PC-9 (cell line): ENCODE measurements around the gene TMEM14C. TPM values are rescaled to one million over a fixed set of nuclear protein-coding genes. Genes with fewer than 3 reads are reported as not detected.

Experiments
- Bru-seq: library from RNA; stranded (reverse); fragments of 400-500 nt; gene quantifications from one replicate; lab custom pipeline; 2021; lab: Mats Ljungman, UMichigan
- BruChase-seq, 2 experiments: library from RNA; stranded (reverse); fragments of 400-500 nt; gene quantifications; one replicate each; lab custom pipeline; 2021; lab: Mats Ljungman, UMichigan
- BruUV-seq: library from RNA; stranded (reverse); fragments of 400-500 nt; replicated peaks from 2 replicates; lab custom pipeline; 2021; lab: Mats Ljungman, UMichigan
- CTCF ChIA-PET: fragments of 300-600 bp; sonication (Branson Sonifier 250); formaldehyde crosslinking; loops from one replicate; lab custom pipeline; 2022; ENCODE audit warnings: antibody characterized with exemption; lab: Charles Lee
- POLR2A ChIA-PET: fragments of 300-600 bp; sonication (Branson Sonifier 250); formaldehyde crosslinking; loops from one replicate; lab custom pipeline; 2022; ENCODE audit warnings: antibody characterized with exemption; ENCODE audit not compliant: unreplicated experiment; lab: Charles Lee
- DNase-seq, 2 experiments: peaks; one replicate each; pipeline versions ENCODE4 v3.0.0 to v3.0.0-alpha.2; 2015 to 2022; ENCODE audit warnings: mixed read lengths in 1 of 2
- H2AFZ ChIP-seq: fragments of 200-600 bp; sonication (generic); 2 replicates; pipeline ENCODE4 v1.8.1; 2017; ENCODE audit warnings: antibody characterized with exemption
- H3F3A ChIP-seq: fragments of 200-600 bp; sonication (generic); 2 replicates; pipeline ENCODE4 v1.8.1; 2017; ENCODE audit warnings: antibody characterized with exemption, mild to moderate bottlenecking, low read depth; ENCODE audit not compliant: insufficient read depth
- H3K27ac ChIP-seq: fragments of 200-600 bp; sonication (generic); 2 replicates; pipeline ENCODE4 v1.6.1; 2016; ENCODE audit warnings: mixed run types
- H3K27me3 ChIP-seq: fragments of 200-600 bp; sonication (generic); 2 replicates; pipeline ENCODE4 v1.6.1; 2016; ENCODE audit warnings: low read depth, mixed run types; ENCODE audit not compliant: insufficient read depth
- H3K36me3 ChIP-seq: fragments of 200-600 bp; sonication (generic); 2 replicates; pipeline ENCODE4 v1.6.1; 2016; ENCODE audit warnings: low read depth, mixed run types
- H3K4me1 ChIP-seq: fragments of 200-600 bp; sonication (generic); replicated peaks from 2 replicates; pipeline ENCODE4 v1.6.1; 2016; ENCODE audit warnings: mixed run types; ENCODE audit not compliant: insufficient read depth
- H3K4me2 ChIP-seq: fragments of 200-600 bp; sonication (generic); 2 replicates; pipeline ENCODE4 v1.6.1; 2017; ENCODE audit warnings: mixed run types
- H3K4me3 ChIP-seq: fragments of 200-600 bp; sonication (generic); 2 replicates; pipeline ENCODE4 v1.6.1; 2016; ENCODE audit warnings: mixed run types
- H3K79me2 ChIP-seq: fragments of 200-600 bp; sonication (generic); 2 replicates; pipeline ENCODE4 v1.6.1; 2017; ENCODE audit warnings: low read depth, mixed run types
- H3K9me2 ChIP-seq: fragments of 200-600 bp; sonication (generic); 2 replicates; pipeline ENCODE4 v1.8.1; 2017; ENCODE audit warnings: mild to moderate bottlenecking; ENCODE audit not compliant: insufficient read depth
- H3K9me3 ChIP-seq: fragments of 200-600 bp; sonication (generic); 2 replicates; pipeline ENCODE4 v1.8.1; 2016; ENCODE audit warnings: low read depth; ENCODE audit not compliant: insufficient read depth
- H4K20me1 ChIP-seq: fragments of 200-600 bp; sonication (generic); 2 replicates; pipeline ENCODE4 v1.8.1; 2017; ENCODE audit not compliant: insufficient read depth
- EZH2 ChIP-seq: fragments of 200-600 bp; sonication (generic); IDR thresholded peaks from 2 replicates; pipeline ENCODE4 v1.8.0; 2017; ENCODE audit warnings: antibody characterized with exemption, low read depth
- intact Hi-C: fragments of 100-400 bp; cut with micrococcal nuclease; formaldehyde crosslinking; loops from one replicate; pipeline ENCODE4 v1.10.0; 2022; ENCODE audit not compliant: unreplicated experiment
- long read RNA-seq: library from polyadenylated mRNA; stranded (forward); transcript quantifications from one replicate; pipeline ENCODE4 v2.0.0, GENCODE V29; 2022
- total RNA-seq: library from RNA; stranded (reverse); gene quantifications from 2 replicates; pipeline ENCODE4 v1.2.3, GENCODE V29; 2021
- TF ChIP-seq, protein P1 (sequence below): fragments of 200-600 bp; sonication (generic); conservative IDR thresholded peaks from 2 replicates; pipeline ENCODE4 v1.6.1; 2017; ENCODE audit warnings: mixed run types, antibody characterized with exemption, mild to moderate bottlenecking, moderate library complexity

Gene TMEM14C
- total RNA-seq, result 154 and 166 TPM in 2 replicates
- percentile 91 among the genes with signal in this experiment for Bru-seq, nascent RNA
- percentile 93 among the genes with signal in this experiment for BruChase-seq, experiment 1, labeled RNA remaining after a 2-hour chase
- BruChase-seq, experiment 2, labeled RNA remaining after a 6-hour chase, result percentile 92 among the genes with signal in this experiment
- long read RNA-seq, transcript TMEM14C-201 (6 exons, 1,113 nt), result major isoform, 243 of 270 reads
- long read RNA-seq, transcript TMEM14C-205 (6 exons, 1,177 nt), result minor isoform, 8 of 270 reads
- long read RNA-seq, partial matches to known transcripts, result 7 of 270 reads
- long read RNA-seq, other reads (novel, unspliced or antisense), result 12 of 270 reads

DNA sequence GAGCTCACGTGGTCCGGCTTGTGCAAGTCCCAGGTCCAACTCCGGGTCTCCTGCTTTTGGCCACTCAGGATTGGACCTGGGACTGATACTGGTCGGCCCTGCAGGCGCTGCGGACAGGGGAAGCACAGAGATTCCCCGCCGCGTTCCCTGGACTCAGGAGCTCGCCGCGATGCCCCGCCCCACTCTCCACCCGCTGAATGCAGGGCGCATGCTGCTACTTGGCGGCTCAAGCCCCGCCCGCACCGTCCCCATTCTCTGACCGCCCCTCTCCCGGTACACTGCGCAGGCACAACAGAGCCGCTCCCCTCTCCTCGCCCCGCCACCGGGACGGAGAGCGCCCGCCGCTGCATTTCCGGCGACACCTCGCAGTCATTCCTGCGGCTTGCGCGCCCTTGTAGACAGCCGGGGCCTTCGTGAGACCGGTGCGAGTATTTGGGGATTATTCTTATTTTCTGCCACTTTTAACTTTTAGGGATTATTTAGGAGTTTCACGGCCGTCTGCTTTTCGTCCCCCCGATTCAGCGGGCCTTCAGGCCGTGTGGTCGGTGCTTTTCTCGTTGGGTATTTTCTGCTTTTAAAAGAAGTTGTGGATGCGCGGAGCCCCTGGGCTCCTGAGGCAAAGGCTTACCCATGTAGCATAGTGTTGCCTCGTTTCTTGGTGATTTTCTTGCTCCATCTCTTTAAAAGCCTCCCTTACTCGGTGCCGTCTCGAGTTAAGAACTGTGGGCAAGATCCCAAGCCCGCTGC, at the start of gene TMEM14C:
TSS of gene TMEM14C (plus strand) at position 251 of the 747 bp plus-strand sequence. CDS start 1,544 bp downstream, outside the sequence.
- Histone ChIP-seq H2AFZ (peak within 1 kb of the TSS; percentile 91), H3K27ac (peak within 1 kb of the TSS; percentile 85), H3K4me1 (0 out of 2 replicates have a peak, but pooled peaks cover 10% of the 10 kb centered on the region), H3K4me2 (peak within 1 kb of the TSS; percentile 90), H3K27me3 (no peaks in the 10 kb centered on the region), H3K9me3 (no peaks in the 10 kb centered on the region), H3K9me2 (no peaks in the 10 kb centered on the region), H4K20me1 (no peaks in the 10 kb centered on the region), H3K36me3 (no peaks in the 10 kb centered on the region), H3K4me3 (peak within 1 kb of the TSS; percentile 96), H3K79me2 (peaks cover 14% of the 10 kb centered on the region), H3F3A (peaks cover 10% of the 10 kb centered on the region; the same call in 1 of the 2 replicates)
- DNase-seq, result peak; percentile 85 to 99
- intact Hi-C loops, result loop anchor here (1.0 to 10.0 kb wide), 4 partner anchors 24 to 208 kb away; partner anchors contain the start of genes C6orf52, PAK1IP1 and TMEM14B
- TF ChIP-seq EZH2, result no peak
- TF ChIP-seq, protein P1, sequence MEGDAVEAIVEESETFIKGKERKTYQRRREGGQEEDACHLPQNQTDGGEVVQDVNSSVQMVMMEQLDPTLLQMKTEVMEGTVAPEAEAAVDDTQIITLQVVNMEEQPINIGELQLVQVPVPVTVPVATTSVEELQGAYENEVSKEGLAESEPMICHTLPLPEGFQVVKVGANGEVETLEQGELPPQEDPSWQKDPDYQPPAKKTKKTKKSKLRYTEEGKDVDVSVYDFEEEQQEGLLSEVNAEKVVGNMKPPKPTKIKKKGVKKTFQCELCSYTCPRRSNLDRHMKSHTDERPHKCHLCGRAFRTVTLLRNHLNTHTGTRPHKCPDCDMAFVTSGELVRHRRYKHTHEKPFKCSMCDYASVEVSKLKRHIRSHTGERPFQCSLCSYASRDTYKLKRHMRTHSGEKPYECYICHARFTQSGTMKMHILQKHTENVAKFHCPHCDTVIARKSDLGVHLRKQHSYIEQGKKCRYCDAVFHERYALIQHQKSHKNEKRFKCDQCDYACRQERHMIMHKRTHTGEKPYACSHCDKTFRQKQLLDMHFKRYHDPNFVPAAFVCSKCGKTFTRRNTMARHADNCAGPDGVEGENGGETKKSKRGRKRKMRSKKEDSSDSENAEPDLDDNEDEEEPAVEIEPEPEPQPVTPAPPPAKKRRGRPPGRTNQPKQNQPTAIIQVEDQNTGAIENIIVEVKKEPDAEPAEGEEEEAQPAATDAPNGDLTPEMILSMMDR, result no peak
- CTCF ChIA-PET, result interaction anchor here (0.5 to 1.2 kb wide), 3 partner anchors 23 to 28 kb away, joined by 4 to 7 read pairs (median 5); partner anchors contain the start of genes PAK1IP1 and TMEM14B
- POLR2A ChIA-PET, result interaction anchor here (0.5 to 1.2 kb wide), 12 partner anchors 12 to 371 kb away, joined by 3 to 15 read pairs (median 4); partner anchors contain the start of genes C6orf52, MAK, PAK1IP1 and SMIM13
- BruUV-seq, result TSS peak; percentile 55

GRCh38 chr6:10676403-10676802, 46.5 kb upstream of the TMEM14C start:
- intact Hi-C loops, result no loop called here
- POLR2A ChIA-PET, result no interaction called here
- Histone ChIP-seq H3K79me2 (no peaks in the 10 kb centered on the region), H3K27me3 (no peaks in the 10 kb centered on the region), H3K4me3 (no peak overlapping the region), H3K9me3 (no peaks in the 10 kb centered on the region), H3K4me1 (no peaks in the 10 kb centered on the region), H3K27ac (no peak overlapping the region), H4K20me1 (no peaks in the 10 kb centered on the region), H3F3A (no peaks in the 10 kb centered on the region), H3K4me2 (no peak overlapping the region), H2AFZ (no peak overlapping the region), H3K9me2 (no peaks in the 10 kb centered on the region), H3K36me3 (no peaks in the 10 kb centered on the region)
- TF ChIP-seq, protein P1, result no peak
- no peak for TF ChIP-seq EZH2
- CTCF ChIA-PET, result no interaction called here
- no peak for DNase-seq
- BruUV-seq, result no TSS peak

DNA sequence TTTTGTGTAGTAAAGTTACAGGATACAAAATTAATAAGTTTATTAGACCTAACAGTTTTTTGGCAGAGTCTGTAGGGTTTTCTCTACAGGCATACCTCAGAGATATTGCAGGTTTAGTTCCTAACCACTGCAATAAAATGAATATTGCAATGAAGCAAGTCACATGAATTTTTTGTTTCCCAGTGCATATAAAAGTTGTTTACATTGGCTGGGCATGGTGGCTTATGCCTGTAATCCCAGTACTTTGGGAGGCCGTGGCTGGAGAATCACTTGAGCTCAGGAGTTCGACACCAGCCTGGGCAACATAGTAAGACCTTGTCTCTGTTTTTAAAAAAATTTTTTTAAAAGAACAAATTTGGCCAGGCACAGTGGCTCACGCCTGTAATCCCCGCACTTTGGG, 44.4 kb upstream of the TMEM14C start:
- intact Hi-C loops, result no loop called here
- BruUV-seq, result no TSS peak
- no peak overlapping the region for H2AFZ ChIP-seq
- no peaks in the 10 kb centered on the region for H3F3A ChIP-seq
- DNase-seq, result no peak
- no peak overlapping the region for H3K27ac ChIP-seq
- no peaks in the 10 kb centered on the region for H3K36me3 ChIP-seq
- H3K4me3 ChIP-seq, result no peak overlapping the region
- TF ChIP-seq, protein P1, result no peak
- TF ChIP-seq EZH2, result no peak
- no peaks in the 10 kb centered on the region for H3K9me3 ChIP-seq
- no peaks in the 10 kb centered on the region for H4K20me1 ChIP-seq
- H3K4me1 ChIP-seq, result no peaks in the 10 kb centered on the region
- ChIA-PET CTCF (no interaction called here), POLR2A (no interaction called here)
- H3K79me2 ChIP-seq, result no peaks in the 10 kb centered on the region
- no peaks in the 10 kb centered on the region for H3K27me3 ChIP-seq
- H3K9me2 ChIP-seq, result no peaks in the 10 kb centered on the region
- H3K4me2 ChIP-seq, result no peak overlapping the region
